ENCODE data around the gene FAM169A.

FAM169A gene

GRCh38 chr5:74833537-74834266, 32.5 kb downstream of the FAM169A start:
- TF ChIP-seq CTCF (IDR thresholded peaks at IDR 0.05; ENCODE audit: extremely low read depth, insufficient read depth, missing control alignments), result no peak
- in situ Hi-C loops (cut with MboI; ENCODE audit: low pct_unique_long_range_greater_than_20kb, low sequenced_read_pairs, unreplicated experiment), result no loop called here
- DNase-seq (ENCODE audit: low spot score), result no peak

DNA sequence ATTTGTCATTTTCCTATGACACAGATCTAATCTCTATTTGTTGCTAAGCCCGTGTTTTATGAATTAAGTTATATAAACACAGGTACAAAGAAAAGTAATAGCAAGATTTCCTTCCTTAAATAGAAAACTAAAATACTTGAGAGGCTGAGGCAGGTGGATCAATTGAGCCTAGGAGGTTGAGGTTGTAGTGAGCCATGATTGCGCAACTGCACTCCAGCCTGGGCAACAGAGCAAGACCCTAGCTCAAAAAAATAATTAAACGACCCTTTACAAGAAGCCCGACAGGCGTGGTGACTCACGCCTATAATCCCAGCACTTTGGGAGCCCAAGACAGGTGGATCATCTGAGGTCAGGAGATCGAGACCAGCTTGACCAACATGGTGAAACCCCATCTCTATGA, 36.8 kb downstream of the FAM169A start:
- no peak for DNase-seq (ENCODE audit: low spot score)
- in situ Hi-C loops (cut with MboI; ENCODE audit: low pct_unique_long_range_greater_than_20kb, low sequenced_read_pairs, unreplicated experiment), result no loop called here
- no peak for TF ChIP-seq CTCF (IDR thresholded peaks at IDR 0.05; ENCODE audit: extremely low read depth, insufficient read depth, missing control alignments)

GRCh38 chr5:74822288-74822687, 43.9 kb downstream of the FAM169A start:
- in situ Hi-C loops (cut with MboI; ENCODE audit: low pct_unique_long_range_greater_than_20kb, low sequenced_read_pairs, unreplicated experiment), result no loop called here
- DNase-seq (ENCODE audit: low spot score), result no peak
- no peak for TF ChIP-seq CTCF (IDR thresholded peaks at IDR 0.05; ENCODE audit: extremely low read depth, insufficient read depth, missing control alignments)

DNA sequence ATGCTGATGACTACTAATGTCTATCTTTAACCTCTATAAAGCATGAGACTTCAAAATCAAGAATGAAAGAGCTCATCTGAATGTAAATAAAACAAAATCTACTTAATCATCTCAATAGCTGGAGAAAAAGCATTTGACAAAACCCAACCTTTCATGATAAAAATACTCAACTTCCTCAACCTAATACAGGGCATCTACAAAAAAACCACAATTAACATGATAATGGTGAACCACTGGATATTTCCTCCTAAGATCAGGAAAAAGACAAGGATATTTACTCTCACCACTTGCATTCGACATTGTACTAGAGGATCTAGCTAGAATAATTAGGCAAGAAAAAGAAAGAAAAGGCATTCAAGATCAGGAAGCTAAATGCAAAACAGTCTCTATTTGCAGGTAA, 49.3 kb downstream of the FAM169A start:
- in situ Hi-C loops (cut with MboI; ENCODE audit: low pct_unique_long_range_greater_than_20kb, low sequenced_read_pairs, unreplicated experiment), result no loop called here
- DNase-seq (ENCODE audit: low spot score), result no peak
- TF ChIP-seq CTCF (IDR thresholded peaks at IDR 0.05; ENCODE audit: extremely low read depth, insufficient read depth, missing control alignments), result no peak

- no peak for TF ChIP-seq CTCF (IDR thresholded peaks at IDR 0.05; ENCODE audit: extremely low read depth, insufficient read depth, missing control alignments)
- no peak for DNase-seq (ENCODE audit: low spot score)
- in situ Hi-C loops (cut with MboI; ENCODE audit: low pct_unique_long_range_greater_than_20kb, low sequenced_read_pairs, unreplicated experiment), result no loop called here
These were observed 55.3 kb downstream of the FAM169A start for GRCh38 chr5:74810915-74811314.

DNA sequence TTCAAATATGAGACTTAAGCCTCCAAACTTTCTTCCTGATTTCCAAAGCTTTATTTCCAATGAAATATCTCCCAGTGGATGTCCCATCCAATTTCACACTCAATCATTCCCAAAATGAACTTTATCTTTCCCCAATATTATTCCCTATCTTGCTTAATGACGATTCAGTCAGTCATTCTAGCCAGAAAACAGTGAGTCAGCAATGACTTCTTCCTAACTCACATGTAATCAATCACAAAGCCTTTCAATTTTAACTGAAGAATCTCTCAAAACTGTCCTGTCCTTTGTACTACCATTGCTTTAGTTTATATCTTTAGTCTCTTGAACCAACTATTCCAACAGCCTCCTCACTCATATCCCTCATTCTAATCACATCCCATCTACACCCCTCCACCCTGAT, 64.2 kb downstream of the FAM169A start:
- TF ChIP-seq CTCF (IDR thresholded peaks at IDR 0.05; ENCODE audit: extremely low read depth, insufficient read depth, missing control alignments), result no peak
- no peak for DNase-seq (ENCODE audit: low spot score)
- in situ Hi-C loops (cut with MboI; ENCODE audit: low pct_unique_long_range_greater_than_20kb, low sequenced_read_pairs, unreplicated experiment), result no loop called here

All from GM13977 (cell line).